HG03039 (cell line): ENCODE results near the gene CTNNA2.

ENCODE experiments used
- ATAC-seq: cut with Tn5 transposase; IDR thresholded peaks from one replicate; pipeline ENCODE4 v1.9.1; 2021; ENCODE audit warnings: mild to moderate bottlenecking, moderate library complexity; ENCODE audit not compliant: unreplicated experiment

The CTNNA2 gene

DNA sequence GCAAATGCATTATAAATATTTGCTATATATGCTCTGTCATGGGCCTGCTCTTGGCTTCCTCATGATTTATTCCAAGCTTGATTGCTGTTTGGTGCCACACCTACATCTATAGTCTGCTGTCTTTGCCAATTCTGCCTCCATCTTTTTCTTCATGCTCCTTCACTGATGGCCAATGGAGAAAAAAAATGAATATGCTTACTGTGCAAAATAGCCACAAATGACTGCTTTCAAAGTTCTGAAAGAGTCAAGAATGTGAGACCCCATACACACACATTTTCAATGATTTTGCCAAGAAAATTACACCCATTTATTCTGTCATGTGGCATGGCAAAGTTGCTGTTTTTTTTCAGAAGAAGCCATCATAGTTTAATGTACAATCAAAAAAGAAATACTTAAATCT, 1097.3 kb downstream of the CTNNA2 start:
- ATAC-seq = no peak

DNA sequence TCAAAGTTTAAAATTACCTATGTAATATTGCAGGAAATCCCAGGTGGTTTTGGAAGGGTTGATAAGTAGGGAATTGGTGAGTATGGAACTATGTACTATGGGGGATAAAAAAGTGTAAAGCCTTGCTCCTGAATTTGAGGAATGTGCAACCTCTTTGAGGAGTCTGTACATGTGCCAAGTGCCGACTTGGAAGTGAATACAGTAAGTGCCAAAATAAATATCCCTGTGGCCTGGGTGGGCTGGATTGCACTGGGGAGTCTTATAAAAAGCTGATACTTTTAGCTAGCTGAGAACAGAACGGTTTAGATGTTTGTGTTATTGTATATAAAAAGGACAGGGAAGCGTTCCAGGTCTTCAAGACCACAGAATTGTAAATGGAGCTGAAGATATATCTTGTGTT, 1108.8 kb downstream of the CTNNA2 start:
- no peak for ATAC-seq

DNA sequence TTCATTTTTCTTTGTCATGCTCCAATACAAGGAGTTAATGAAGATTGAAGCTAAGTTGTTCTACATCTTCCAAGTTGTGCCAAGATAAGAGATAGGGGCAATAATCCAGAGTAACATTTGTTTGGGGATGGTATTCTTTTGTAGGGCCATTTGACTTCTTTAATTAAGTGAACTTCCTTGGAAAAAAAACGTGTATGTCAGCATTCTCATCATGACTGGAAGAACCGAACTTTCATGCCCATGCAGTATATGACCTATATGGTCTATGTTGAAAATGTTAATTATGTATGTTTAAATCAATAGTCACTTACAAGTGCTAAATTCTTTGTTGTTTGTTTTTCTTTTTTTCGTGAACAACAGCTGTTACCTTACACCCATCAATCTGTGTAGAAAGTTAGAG, 1111.2 kb downstream of the CTNNA2 start:
- no peak for ATAC-seq

DNA sequence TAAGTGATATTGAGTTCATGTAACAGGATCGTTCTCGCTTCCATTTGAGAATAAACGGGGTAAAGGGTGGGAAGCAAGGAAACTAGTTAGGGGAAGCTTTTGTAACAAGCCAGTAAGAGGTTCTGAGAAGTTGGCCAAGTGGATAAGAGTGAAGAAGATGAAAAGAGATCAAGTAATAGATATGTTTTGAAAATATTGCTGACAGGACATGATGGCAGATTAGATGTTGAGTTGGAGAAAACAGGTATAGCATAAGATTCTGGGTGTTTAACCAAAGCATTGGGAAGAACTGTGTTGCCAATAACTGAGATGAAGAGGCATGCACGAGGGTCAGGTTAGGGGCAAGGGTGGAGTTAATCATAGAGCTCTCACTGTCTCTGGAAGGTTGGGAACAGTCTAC, 1121.7 kb downstream of the CTNNA2 start:
- no peak for ATAC-seq

DNA sequence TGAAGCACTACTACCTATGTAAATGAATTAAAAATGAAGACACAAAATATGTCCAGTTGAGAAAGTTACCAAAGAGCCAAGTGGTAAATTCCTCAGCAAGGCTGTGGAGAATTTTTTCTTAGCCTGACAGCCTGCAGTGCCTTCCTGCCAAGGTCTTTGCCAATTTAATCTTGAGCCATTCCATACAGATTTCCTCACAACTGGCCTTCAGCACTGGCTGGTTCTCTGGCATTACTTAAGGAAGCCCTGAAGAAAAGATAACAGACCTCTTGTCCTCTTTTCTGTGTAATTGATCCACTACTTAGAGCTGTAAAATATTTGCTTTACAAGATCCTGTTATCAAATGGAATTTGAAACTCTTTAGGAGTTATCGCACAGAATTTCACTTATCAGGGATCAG, 1125.9 kb downstream of the CTNNA2 start:
- ATAC-seq = no peak

DNA sequence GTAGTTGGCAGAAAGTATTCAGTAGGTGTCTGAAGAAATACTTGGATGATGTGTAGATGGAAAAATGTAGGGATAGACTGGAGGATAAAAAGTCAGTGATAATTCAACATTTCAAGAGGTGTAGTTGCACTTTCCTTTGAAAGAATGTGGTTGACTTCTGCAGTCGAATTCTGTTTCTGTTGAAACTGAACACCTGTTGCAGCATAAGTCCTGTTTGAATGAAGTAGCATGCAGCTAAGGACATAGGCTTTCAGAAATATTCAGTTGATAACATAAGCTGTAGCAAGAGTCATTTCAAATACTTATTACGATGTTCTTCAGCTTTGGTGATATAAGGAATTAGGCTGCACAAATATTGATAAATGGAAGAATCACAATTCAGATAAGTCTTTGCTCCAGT, 1129.6 kb downstream of the CTNNA2 start:
- ATAC-seq = no peak

DNA sequence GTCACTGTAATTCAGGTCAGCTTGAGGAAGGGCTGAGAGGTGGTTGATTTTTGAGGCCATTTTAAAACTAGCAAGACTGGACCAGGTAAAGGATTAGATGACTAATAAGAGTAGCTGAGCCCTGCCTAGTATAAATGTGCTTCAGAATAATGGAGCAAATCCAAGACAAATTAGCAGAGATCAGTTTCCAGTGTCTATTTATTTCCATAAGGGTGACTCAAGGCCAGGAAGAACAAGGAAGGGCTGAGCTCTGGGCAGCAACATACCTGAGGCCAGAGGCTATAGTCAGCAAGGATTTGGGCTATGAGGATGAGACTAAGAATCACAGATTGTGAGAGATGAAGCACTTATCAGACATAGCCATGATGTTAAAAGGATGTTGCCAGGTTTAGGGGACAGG, 1130.7 kb downstream of the CTNNA2 start:
- no peak for ATAC-seq

DNA sequence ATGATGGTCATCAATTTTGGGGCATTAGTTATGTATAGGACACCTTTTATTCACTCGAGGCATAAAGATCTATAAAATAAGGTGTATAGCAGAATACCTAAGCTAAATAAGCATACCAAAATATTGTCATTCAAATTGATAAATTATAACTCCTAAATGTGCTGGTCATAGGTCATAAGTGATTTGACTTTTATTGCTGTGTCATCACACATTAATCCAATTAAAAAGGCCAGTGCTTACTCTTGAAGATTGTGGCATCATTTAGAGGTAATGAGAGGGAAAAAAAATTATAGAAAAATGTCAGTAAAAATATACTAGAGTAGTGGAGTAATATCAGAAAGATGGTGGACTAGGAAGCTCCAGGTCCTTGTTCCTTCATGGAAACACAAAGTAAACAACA, 1138.6 kb downstream of the CTNNA2 start:
- ATAC-seq = no peak

DNA sequence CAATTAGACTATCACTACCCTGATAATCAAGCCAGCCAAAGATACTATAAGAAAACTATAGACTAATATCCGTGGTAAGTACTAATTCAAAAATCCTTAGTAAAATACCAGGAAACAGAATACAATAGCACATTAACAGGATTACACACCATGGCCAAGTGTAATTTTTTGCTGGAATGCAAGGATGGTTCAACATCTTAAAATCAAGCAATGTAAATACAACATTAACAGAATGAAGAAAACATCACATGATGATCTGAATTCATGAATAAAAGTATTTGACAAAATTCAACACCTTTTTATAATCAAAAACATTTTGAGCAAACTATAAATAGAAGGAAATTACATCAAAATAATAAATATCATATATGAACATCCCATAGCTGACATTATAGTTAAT, 1142.4 kb downstream of the CTNNA2 start:
- no peak for ATAC-seq

DNA sequence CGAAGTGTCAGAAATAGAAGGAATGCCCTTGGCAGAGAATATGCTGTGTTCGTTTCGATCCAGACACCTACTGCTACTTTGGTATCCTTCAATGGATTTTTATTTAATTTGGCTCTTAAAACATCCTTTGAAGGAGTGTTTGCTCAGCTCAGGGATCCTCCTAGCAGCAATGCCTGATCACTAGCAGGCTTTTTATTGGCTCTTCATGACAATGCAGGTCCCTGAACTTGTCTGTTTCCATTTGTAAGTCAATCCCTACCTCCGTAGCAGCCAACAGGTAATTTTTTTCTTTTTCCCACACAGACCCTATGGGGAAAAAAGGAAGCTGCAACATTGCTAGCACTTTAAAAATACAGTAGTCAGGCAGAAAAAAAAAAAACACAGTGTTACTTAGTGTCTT, 1157.9 kb downstream of the CTNNA2 start:
- no peak for ATAC-seq

DNA sequence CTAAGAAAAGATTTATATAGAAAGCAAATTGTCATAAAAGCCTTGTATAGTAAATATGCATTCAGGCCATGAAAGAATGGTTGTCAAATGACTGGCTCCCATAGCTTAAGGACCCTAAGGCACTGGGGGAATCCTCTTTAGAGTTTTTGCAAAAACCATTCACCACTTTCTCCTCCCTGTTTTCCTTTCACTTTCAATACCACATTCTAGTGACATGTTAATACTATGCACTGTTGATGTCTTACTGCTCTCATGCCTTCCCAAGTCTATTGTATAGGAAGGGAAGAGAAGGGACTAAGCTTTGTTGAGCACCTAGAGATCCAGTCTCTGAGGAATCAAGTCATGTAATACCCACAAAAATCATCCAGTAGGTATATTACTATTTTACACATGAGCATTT, 1174.7 kb downstream of the CTNNA2 start:
- no peak for ATAC-seq

DNA sequence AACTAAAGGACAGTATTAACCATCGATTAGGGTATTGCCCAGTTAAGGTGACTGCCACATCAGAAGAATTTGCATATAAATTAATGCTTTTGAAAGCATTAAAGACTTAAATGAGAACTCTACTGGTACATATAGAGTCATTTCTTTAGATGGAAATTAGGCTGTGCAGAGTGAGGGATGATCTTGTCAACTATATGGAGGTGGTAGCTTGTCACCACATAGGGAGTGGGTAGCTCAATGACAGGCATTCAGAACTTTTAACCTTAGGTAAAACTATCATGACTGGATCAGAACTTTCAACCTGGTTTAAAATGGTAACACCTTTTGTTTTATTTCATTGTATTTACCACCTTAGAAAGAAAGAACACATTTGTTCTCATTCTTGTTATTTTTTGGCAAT, 1176.3 kb downstream of the CTNNA2 start:
- ATAC-seq = no peak
